22Rv1 (cell line): Measurements from ENCODE around the gene SIRT5.

Experiments
- ZFX ChIP-seq: fragments of 450-650 bp; IDR thresholded peaks from 2 replicates; pipeline ENCODE4 v1.6.1; 2017; ENCODE audit warnings: antibody characterized with exemption, borderline replicate concordance
- TF ChIP-seq, protein P1 (sequence below): fragments of 450-650 bp; IDR thresholded peaks from 2 replicates; pipeline ENCODE4 v1.5.1; 2017; ENCODE audit warnings: mild to moderate bottlenecking

DNA sequence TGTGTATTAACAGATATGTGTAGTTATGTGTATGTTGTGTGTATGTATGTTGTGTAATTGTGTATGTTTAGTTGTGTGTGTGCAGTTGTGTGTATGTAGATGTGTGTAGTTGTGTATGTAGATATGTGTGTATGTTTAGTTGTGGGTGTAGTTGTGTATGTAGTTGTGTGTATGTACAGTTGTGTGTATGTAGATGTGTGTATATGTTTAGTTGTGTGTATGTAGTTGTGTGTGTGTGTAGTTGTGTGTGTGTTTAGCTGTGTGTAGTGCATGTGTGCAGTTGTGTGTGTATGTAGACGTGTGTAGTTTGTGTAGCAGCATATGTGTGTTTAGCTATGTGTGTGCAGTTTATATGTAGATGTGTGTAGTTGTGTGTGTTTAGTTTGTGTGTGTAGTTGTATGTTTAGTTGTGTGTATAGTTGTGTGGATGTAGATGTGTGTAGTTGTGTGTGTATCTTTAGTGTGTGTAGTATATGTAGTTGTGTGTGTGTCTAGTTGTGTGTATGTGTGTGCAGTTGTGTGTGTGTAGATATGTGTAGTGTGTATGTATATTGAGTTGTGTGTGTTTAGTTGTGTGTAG lies 16.3 kb downstream of the SIRT5 start:
- TF ChIP-seq, protein P1, sequence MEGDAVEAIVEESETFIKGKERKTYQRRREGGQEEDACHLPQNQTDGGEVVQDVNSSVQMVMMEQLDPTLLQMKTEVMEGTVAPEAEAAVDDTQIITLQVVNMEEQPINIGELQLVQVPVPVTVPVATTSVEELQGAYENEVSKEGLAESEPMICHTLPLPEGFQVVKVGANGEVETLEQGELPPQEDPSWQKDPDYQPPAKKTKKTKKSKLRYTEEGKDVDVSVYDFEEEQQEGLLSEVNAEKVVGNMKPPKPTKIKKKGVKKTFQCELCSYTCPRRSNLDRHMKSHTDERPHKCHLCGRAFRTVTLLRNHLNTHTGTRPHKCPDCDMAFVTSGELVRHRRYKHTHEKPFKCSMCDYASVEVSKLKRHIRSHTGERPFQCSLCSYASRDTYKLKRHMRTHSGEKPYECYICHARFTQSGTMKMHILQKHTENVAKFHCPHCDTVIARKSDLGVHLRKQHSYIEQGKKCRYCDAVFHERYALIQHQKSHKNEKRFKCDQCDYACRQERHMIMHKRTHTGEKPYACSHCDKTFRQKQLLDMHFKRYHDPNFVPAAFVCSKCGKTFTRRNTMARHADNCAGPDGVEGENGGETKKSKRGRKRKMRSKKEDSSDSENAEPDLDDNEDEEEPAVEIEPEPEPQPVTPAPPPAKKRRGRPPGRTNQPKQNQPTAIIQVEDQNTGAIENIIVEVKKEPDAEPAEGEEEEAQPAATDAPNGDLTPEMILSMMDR: no peak
- TF ChIP-seq ZFX: no peak
